ENCODE results near the gene SLC9A9.

The SLC9A9 gene

DNA sequence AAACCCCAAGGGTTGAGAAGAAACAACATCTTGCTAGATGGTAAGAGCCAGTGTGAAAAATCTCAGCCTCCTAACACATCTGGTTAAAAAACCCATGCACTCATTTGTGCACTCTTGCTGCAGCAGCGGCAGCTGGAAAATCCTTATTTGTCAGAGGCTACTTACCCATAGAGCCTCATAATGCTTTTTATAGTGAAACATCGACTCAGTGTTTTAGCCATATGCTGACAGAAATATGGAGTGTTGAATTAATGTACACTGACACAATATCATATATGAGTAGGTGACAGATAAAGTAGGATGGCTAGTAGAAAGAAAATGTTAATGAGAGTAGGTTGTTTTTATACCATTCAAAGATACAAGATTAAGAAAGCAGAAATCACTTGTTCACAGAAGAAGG, 13.0 kb downstream of the SLC9A9 start:
- TF ChIP-seq SPI1 (IDR thresholded peaks at IDR 0.05; ENCODE audit: borderline replicate concordance, low read depth) = no peak
- no peak for TF ChIP-seq POLR2AphosphoS5 (IDR thresholded peaks at IDR 0.05; ENCODE audit: low read depth)
- TF ChIP-seq, protein P1, sequence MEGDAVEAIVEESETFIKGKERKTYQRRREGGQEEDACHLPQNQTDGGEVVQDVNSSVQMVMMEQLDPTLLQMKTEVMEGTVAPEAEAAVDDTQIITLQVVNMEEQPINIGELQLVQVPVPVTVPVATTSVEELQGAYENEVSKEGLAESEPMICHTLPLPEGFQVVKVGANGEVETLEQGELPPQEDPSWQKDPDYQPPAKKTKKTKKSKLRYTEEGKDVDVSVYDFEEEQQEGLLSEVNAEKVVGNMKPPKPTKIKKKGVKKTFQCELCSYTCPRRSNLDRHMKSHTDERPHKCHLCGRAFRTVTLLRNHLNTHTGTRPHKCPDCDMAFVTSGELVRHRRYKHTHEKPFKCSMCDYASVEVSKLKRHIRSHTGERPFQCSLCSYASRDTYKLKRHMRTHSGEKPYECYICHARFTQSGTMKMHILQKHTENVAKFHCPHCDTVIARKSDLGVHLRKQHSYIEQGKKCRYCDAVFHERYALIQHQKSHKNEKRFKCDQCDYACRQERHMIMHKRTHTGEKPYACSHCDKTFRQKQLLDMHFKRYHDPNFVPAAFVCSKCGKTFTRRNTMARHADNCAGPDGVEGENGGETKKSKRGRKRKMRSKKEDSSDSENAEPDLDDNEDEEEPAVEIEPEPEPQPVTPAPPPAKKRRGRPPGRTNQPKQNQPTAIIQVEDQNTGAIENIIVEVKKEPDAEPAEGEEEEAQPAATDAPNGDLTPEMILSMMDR (IDR thresholded peaks at IDR 0.05; ENCODE audit: insufficient read depth, low read length) = no peak
- TF ChIP-seq, protein P2, sequence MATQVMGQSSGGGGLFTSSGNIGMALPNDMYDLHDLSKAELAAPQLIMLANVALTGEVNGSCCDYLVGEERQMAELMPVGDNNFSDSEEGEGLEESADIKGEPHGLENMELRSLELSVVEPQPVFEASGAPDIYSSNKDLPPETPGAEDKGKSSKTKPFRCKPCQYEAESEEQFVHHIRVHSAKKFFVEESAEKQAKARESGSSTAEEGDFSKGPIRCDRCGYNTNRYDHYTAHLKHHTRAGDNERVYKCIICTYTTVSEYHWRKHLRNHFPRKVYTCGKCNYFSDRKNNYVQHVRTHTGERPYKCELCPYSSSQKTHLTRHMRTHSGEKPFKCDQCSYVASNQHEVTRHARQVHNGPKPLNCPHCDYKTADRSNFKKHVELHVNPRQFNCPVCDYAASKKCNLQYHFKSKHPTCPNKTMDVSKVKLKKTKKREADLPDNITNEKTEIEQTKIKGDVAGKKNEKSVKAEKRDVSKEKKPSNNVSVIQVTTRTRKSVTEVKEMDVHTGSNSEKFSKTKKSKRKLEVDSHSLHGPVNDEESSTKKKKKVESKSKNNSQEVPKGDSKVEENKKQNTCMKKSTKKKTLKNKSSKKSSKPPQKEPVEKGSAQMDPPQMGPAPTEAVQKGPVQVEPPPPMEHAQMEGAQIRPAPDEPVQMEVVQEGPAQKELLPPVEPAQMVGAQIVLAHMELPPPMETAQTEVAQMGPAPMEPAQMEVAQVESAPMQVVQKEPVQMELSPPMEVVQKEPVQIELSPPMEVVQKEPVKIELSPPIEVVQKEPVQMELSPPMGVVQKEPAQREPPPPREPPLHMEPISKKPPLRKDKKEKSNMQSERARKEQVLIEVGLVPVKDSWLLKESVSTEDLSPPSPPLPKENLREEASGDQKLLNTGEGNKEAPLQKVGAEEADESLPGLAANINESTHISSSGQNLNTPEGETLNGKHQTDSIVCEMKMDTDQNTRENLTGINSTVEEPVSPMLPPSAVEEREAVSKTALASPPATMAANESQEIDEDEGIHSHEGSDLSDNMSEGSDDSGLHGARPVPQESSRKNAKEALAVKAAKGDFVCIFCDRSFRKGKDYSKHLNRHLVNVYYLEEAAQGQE (IDR thresholded peaks at IDR 0.05; ENCODE audit: insufficient replicate concordance, low read depth) = no peak
- no peak for TF ChIP-seq GABPA (IDR thresholded peaks at IDR 0.05; ENCODE audit: low read depth)
- H3K4me3 ChIP-seq (replicated peaks; ENCODE audit: insufficient read depth, low read length) = no peak overlapping the region
- no peak for DNase-seq (ENCODE audit: low read depth in 1 of 2, low spot score in 1 of 2)
- H3K27ac ChIP-seq (replicated peaks) = no peak overlapping the region
- H3K27me3 ChIP-seq (ENCODE audit: insufficient read depth, poor library complexity, severe bottlenecking) = no peaks in the 10 kb centered on the region

DNA sequence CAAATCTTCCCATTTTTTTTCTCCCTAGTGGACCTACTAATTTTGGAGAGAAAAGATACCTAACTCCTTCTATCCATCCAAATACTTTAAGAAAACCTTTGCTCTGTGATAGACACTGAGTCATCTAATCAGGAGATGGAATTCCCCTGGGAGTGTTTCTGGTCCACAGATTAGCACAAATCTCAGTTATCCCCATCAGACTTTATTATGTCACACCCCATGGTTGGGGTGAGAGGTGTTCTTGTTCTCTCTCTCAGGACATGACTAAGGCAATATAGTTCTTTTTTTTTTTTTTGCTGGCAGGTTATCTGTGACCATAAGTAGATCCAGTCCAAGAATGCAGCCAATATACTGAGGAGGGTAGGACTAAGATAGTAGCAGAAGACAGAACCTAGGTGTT, 15.8 kb downstream of the SLC9A9 start:
- no peak overlapping the region for H3K27ac ChIP-seq (replicated peaks)
- H3K4me3 ChIP-seq (replicated peaks; ENCODE audit: insufficient read depth, low read length) = no peak overlapping the region
- DNase-seq (ENCODE audit: low read depth in 1 of 2, low spot score in 1 of 2) = no peak
- H3K27me3 ChIP-seq (ENCODE audit: insufficient read depth, poor library complexity, severe bottlenecking) = no peaks in the 10 kb centered on the region
- TF ChIP-seq GABPA (IDR thresholded peaks at IDR 0.05; ENCODE audit: low read depth) (no peak), SPI1 (IDR thresholded peaks at IDR 0.05; ENCODE audit: borderline replicate concordance, low read depth) (no peak), POLR2AphosphoS5 (IDR thresholded peaks at IDR 0.05; ENCODE audit: low read depth) (no peak)
- TF ChIP-seq, protein P2 (IDR thresholded peaks at IDR 0.05; ENCODE audit: insufficient replicate concordance, low read depth) = no peak
- TF ChIP-seq, protein P1 (IDR thresholded peaks at IDR 0.05; ENCODE audit: insufficient read depth, low read length) = no peak

DNA sequence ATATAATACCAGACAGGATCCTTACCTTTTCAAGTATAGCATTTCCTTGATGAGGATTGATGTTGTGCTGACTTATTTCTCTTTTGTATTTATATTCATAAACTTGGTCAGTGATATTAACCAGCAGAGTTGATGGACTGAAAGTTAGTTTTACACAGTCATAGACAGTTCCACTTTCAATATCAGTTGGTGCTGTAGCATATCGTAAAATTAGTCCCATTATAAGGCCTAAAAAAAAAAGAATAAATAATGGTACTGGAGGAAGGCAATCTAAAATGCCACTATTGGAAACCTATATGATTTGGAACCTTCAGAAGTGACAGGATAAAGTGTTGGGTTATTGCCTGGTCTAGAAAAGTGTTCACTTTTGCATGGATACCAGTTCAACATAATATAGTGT, 16.3 kb downstream of the SLC9A9 start:
- H3K27ac ChIP-seq (replicated peaks) = no peak overlapping the region
- no peak for DNase-seq (ENCODE audit: low read depth in 1 of 2, low spot score in 1 of 2)
- TF ChIP-seq, protein P2 (IDR thresholded peaks at IDR 0.05; ENCODE audit: insufficient replicate concordance, low read depth) = no peak
- TF ChIP-seq POLR2AphosphoS5 (IDR thresholded peaks at IDR 0.05; ENCODE audit: low read depth) = no peak
- no peak for TF ChIP-seq SPI1 (IDR thresholded peaks at IDR 0.05; ENCODE audit: borderline replicate concordance, low read depth)
- H3K4me3 ChIP-seq (replicated peaks; ENCODE audit: insufficient read depth, low read length) = no peak overlapping the region
- H3K27me3 ChIP-seq (ENCODE audit: insufficient read depth, poor library complexity, severe bottlenecking) = no peaks in the 10 kb centered on the region

All from HL-60 (cell line).